Subcutaneous adipose tissue (tissue), 4 donors: ENCODE data around the gene SLCO2A1. TPM values are rescaled to one million over a fixed set of nuclear protein-coding genes. Genes with fewer than 3 reads are reported as not detected.

Source experiments
- total RNA-seq, 4 donors: library from RNA; depleted of rRNA; stranded (reverse); fragments of >200 nt; gene quantifications; one replicate each; pipeline ENCODE4 v1.1.0, GENCODE V29; 2016
- TF ChIP-seq, protein P1 (sequence below): fragments of 450-650 bp; IDR thresholded peaks from one replicate; pipeline ENCODE4 v1.5.1; 2016; ENCODE audit warnings: low read depth, mild to moderate bottlenecking, control low read depth, antibody characterized with exemption, moderate library complexity

SLCO2A1 gene
- total RNA-seq, 4 donors from 2014 or later, result 2.4 to 7.2 (median 3.1) TPM

- TF ChIP-seq, protein P1, sequence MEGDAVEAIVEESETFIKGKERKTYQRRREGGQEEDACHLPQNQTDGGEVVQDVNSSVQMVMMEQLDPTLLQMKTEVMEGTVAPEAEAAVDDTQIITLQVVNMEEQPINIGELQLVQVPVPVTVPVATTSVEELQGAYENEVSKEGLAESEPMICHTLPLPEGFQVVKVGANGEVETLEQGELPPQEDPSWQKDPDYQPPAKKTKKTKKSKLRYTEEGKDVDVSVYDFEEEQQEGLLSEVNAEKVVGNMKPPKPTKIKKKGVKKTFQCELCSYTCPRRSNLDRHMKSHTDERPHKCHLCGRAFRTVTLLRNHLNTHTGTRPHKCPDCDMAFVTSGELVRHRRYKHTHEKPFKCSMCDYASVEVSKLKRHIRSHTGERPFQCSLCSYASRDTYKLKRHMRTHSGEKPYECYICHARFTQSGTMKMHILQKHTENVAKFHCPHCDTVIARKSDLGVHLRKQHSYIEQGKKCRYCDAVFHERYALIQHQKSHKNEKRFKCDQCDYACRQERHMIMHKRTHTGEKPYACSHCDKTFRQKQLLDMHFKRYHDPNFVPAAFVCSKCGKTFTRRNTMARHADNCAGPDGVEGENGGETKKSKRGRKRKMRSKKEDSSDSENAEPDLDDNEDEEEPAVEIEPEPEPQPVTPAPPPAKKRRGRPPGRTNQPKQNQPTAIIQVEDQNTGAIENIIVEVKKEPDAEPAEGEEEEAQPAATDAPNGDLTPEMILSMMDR, result no peak
These were observed 37.2 kb upstream of the SLCO2A1 start for GRCh38 chr3:134066651-134067530.

- TF ChIP-seq, protein P1, result no peak
These were observed 36.4 kb upstream of the SLCO2A1 start for GRCh38 chr3:134066158-134066541.

- TF ChIP-seq, protein P1, result no peak
These were observed 35.8 kb upstream of the SLCO2A1 start for GRCh38 chr3:134065252-134066157.

- TF ChIP-seq, protein P1, result no peak
These were observed 34.4 kb upstream of the SLCO2A1 start for GRCh38 chr3:134064081-134064480.

DNA sequence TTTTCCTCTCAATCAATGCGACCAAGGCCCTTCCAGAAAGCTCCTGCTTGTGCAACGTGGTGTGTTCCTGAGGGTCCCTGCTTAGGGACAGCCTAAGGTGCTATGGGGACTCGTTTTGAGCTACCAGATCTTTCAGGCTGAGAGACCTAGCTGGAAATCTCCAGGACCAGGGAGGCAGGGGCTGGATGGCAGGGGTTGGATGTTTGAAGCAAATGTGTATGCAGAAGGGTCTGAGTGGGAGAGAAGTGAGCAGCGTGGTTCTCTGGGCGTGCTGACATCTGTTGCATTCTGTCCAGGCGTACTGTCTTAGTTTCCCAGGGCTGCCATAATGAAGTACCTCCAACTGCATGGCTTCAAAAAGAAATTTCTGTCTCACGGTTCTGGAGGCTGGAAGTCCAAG lies 31.7 kb upstream of the SLCO2A1 start:
- TF ChIP-seq, protein P1, result no peak

DNA sequence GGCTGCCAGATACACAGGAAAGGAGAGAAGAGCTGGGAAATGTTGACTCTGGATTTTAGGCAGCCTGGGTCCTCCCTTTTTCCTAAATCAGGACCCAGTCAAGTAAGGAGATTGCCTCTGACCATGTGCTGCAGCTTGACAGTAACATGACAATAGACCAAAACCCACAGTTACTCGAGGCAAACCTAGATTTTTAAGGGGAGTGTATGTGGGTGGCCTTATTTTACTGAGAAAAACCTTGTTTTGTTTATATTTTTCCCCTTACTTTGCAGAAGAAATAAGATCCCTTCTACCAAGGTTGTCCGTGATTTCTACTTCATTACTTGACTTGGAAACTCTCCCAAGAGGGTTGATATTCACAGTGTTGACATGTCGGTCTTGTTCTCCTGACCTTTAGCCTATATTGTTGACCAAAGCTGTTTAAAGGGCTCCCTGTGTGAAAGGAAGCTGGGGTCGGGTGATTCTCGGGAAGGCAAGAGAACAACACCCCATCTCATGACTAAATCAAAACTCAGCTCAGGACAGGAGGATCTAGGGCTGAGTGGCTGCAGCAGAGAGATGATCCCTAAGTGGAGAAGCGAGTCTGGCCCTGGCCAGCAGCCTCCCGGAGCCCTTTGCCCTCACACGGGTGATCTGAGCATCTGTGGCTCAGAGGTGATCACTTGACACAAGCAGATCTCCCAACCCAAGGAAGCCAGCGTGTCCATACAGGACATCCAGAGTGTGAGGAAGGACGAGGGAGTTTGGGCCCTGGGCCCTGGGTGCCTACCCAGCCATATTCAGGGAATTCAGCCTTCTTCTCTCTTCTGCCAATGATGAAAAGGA lies 31.0 kb upstream of the SLCO2A1 start:
- TF ChIP-seq, protein P1, result no peak
